GM18909 (cell line): ENCODE results near the gene FAM81A.

Experiments
- ATAC-seq: cut with Tn5 transposase; IDR thresholded peaks from one replicate; pipeline ENCODE4 v1.9.1; 2021; ENCODE audit warnings: mild to moderate bottlenecking; ENCODE audit not compliant: unreplicated experiment, poor library complexity

FAM81A gene

DNA sequence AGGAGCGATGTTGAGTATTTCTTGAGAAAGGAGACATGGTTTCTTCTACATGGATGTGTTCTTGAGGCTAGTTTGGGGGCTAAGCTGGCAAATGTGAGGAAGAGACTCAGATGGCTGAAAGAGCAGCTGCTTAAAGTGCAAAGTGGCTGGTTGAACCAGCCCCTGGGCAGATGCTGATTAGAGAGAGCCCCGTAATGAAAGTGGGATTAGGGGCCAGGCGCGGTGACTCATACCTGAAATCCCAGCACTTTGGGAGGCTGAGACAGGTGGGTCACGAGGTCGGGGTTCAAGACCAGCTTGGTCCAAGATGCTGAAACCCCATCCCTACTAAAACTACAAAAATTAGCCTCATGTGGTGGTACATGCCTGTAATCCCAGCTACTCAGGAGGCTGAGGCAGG lies 98.6 kb downstream of the FAM81A start:
- ATAC-seq: no peak

DNA sequence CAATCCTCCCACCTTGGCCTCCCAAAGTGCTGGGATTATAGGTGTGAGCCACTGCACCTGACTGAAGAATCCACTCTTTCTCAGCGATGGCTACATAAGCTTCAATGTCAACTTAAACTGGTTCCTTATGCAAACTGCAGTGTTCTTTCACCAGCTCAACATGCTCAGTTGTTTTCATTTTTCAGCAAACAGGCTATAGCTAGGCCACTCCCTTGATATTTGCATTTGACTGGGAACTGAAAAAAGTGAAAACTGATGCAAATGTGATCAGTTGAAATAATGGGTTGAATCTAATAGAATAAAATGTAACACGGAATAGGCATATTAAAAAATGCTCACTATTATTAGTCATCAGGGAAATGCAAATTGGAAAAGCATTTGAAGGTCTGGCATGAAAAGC lies 99.4 kb downstream of the FAM81A start:
- ATAC-seq: no peak

DNA sequence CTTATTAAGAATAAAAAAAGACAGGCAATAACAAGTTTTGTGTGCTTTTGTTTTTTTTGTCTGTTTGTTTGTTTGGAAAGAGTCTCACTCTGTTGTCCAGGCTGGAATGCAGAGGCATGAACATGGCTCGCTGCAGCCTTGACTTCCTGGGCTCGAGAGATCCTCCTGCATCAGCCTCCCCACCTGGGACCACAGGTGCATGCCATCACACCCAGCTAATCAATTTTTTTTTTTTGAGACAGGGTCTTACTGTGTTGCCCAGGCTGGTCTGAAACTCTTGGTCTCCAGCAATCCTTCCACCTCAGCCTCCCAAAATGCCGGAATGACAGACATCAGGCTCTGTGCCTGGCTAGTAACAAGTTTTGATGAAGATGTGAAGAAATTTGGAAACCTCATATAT lies 100.5 kb downstream of the FAM81A start:
- ATAC-seq: no peak

DNA sequence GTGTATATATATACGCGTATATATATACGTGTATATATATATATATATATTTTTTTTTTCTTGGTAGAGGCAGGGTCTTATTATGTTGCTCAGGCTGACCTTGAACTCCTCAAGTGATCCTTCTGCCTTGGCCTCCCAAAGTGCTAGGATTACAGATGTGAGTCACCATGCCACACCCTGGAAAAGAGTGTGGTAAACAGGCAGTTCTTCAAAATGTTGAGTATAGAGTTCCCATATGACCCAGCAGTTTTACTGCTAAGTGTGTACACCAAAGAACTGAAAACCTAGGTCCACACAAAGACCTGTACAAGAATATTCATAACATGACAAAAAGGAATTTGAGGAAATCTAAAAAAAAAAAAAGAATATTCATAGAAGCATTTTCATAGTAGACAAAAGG lies 101.8 kb downstream of the FAM81A start:
- ATAC-seq: no peak

DNA sequence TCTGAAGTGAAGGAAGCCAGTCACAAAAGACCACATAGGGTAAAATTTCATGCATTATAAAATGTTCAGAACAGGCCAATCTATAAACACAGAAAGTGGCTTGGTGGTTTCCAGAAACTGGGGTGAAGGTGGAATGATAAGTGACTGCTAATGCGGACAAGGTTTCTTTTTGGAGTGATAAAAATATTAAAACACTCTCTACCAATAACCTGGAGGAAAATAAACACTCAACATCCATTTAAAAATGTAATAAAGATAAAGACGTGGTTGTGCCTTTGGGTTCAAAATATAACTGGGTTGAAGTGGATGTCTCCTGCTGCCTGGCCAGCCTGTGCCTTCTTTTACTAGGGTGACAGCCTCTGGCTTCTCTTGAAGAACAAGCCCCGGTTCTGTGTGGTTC lies 102.7 kb downstream of the FAM81A start:
- ATAC-seq: no peak

DNA sequence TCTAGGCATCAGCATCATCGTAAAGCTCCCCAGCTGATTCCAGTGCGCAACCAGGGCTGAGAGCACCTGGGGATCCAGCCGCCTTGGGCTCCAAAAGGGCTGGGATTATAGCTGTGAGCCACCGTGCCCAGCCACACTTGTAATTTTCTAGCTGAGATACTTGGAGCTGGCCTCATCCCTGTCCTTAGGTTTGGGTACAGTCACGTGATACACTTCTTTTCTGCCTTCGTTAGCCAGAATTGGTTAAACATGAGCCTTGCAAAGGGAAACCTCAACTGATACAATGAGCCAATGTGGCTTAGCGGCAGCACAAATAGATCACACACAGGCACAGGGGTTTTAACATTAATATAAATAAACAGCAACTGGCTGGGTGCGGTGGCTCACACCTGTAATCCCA lies 103.8 kb downstream of the FAM81A start:
- ATAC-seq: no peak

DNA sequence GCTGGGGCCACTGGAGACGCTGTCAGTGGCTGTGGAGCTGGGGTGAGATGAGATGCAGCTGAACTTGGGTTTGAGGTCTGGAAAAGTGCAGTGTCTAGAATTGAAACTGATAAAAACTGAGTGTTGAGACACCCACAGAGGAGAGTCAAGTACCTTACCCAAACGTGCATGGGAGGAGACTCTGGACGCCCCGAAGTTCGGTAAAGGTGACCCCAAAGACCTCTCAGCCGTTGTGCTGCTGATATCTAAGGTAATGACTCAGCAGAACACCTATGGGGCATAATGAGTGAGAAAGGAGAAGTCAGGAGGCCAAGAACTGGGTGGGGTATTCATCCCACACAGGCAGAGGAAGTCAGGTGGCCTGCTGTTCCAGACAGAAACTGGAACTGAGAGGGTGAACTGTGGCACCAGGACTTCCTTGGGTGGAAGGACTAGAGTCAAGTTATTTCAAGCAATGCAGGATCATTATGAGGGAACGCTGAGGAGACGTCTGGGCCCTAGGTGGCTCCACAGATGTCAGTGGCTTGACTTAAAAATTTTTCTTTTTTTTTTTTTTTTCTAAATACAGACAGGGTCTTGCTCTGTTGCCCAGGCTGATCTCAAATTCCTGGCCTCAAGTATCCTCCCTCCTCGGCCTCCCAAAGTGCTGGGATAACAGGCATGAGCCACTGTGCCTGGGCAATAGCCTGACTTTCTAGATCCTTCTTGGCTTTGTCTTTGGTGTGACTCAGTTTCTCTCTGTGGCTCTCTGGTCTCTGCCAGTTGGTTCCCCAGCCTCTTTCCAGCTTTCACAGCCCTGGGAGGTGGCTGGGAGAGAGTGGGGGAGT lies 105.9 kb downstream of the FAM81A start:
- ATAC-seq: peak; percentile 72

DNA sequence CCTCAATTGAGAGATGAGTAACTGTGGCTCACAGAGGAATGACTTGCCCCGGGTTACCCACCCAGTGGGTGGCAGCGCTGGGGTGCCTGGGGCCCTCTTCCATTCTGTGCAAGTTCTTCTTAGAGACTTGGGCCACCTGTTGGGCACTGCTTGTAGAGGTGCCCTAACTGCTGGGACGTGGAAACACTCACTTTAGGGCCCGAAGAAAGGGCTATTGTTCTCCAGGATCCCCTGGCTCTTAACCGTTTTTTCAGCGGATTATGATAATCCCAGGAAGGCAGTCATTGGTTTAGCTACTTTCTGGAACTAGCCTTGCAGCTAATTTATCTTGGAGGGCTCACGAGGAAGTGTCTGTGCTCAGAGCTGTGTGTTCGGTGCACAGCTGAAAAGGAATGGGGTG lies 107.6 kb downstream of the FAM81A start:
- no peak for ATAC-seq

DNA sequence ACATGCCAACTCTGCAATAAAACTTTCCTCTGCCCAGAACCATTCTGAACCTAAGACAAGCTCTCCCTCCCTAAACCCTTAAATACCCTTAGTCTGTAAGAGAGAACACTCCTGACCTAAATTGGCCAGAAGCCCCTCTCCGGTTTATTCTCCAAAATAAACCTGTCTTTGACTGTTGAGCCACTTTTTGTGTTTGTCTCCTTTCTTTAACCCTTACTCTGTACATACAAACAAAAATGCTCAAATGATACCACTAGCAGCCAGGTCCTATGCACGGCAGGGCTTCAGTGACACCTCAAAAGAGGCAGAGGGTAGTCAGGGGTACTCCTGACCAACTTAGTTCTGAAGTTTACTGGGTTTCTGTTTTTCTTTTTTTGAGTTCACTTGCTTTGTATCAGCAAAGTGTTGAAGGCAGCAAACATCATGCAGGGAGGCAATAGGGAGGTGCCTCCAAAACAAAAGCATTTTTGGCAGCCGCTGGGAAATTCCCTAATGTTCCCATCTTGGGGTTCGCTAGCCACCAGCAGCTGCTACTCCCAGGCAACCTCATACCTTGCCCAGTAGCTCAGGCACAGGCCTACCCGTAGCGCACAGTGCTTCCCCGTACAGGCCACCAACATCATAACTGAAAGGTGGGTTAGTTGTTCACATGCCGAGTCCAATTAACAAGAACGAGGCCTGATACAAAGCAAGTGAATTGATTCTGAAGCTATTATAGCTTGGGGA lies 110.7 kb downstream of the FAM81A start:
- ATAC-seq: no peak

DNA sequence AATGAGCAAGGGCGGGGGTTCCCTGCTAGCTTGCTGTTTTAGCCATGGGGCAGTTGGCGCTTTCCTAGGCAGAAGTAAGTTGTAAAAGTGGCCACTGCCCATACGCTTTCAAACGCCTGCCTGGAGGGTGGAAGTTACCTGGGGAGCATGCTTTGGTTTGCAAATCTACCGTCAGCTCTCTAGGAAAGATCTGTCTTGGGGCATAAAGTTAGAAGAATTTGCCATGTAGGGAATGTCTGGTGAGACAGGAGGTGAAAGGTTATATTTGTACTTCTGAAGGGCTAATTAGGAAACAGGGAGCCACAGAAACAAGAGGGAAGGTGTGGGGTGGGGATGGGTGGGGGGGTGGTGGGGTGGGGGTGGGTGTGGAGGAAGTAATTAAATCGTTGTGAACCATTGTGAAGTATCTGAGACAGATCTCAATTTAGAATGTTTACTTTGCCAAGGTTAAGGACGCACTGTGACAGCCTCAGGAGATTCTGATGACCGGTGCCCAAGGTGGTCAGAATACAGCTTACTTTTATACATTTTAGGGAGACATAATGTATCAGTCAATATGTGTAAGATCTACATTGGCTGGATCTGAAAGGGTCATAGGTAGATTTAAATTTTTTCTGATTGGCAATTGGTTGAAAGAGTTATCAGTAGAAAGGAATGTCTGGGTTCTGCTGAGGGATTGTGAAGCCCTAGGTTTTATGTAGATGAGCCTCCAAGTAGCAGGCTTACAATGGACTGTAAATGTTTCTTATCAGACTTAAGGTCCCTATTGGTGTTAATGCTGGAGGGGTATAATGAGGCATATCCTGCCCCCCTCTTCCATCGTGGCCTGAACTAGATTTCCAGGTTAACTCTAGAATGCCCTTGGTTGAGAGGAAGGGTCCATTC lies 111.6 kb downstream of the FAM81A start:
- no peak for ATAC-seq

DNA sequence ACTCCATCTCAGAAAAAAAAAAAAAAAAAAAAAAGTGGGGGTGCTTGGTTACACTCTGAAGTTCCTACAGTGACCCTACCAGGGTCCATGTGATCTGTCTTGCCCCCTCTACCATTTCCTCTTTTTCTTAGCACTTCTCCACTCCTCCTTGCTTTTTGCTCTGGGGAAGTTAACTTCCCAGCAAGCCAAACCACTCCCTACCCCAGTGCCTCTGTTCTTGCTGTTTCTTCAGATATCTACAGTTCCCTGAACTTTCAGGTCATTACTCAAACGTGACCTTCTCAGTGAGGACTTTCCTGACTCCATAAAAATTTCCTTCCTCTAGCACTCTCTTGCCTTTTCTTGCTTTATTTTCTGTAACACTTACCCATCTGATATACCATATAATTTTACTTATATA lies 112.5 kb downstream of the FAM81A start:
- no peak for ATAC-seq

DNA sequence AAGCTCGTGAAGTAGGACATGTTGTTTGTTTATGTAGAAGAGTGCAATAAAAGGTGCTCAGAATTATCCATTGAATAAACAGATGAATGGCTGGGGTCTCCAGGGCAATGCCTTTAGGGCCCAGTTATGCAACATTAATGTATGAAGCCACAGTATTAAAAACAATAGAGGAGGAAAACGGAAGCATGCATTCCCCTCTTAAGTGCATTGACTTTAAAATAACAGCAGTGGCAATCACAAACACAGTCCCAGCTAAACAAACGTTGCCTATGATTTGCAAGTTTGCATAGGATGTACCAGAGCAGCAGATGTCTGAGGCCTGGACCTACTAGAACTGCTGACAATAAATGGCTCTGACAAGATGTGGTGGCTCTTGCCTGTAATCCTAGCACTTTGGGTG lies 113.0 kb downstream of the FAM81A start:
- no peak for ATAC-seq

DNA sequence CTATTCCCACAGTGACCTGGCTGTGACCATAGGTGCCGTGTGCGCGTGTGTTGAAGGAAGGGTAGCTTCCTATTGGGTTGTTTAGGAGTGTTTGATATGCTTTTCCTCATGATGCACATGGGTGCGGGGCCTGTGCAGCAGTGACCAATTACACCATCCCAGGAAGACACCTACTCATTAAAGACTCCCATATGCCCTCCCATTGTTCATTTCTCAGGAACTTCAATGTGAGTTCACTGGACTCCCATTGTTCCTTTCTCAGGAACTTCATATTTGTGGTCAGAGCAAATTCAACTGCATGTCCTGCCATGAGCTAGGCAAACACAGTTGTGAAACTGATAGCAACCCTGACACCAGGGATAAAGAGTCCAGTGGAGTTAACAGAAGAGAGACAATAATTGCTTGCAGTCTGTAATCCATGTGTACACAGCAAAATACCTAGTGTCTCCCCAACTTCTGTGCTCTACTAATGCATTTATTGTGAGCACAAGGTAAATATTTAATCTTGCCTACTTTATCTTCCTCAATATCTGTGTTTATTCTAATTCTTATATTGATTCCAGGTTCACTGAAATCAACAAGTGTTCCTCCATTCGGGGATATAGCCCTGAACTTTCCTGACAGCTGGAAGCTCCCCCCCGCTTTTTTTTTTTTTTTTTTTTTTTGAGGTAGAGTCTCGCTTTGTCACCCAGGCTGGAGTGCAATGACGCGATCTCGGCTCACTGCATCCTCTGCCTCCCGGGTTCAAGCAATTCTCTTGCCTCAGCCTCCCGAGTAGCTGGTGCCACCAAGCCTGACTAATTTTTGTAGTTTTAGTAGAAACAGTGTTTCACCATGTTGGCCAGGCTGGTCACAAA lies 116.1 kb downstream of the FAM81A start:
- no peak for ATAC-seq

DNA sequence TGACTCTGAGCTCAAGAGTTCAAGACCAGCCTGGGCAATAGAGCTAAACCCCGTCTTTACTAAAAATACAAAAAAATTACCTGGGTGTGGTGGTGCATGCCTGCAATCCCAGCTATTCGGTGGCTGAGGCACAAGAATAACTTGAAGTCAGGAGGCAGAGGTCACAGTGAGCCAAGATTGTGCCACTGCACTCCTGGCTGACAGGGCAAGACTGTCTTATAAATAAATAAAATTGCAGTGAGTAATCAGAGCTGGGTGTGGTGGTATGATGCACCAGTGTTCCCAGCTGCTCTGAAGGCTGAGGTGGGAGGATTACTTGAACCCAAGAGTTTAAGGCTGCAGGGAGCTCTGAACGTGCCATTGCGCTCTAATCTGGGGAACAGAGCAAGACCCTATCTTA lies 117.7 kb downstream of the FAM81A start:
- no peak for ATAC-seq

DNA sequence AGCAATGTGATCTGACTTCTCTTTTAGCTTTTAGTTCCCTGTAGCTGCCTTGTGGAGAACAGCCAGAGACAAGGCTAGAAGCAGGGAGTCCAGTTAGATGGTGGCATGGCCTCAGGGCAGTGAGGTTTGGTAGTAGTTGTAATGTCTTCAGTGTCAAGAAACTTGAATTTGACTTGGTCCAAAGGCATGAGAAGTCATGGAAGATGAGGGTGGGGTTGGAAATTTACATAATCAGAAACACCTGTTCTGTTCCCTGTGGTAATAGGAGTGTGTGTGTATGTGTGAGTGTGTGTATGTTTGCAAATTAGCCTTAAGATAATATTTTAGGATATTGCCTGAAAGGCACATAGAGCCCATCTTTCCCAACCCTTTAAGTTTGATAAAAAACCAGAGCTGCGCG lies 118.4 kb downstream of the FAM81A start:
- ATAC-seq: no peak

DNA sequence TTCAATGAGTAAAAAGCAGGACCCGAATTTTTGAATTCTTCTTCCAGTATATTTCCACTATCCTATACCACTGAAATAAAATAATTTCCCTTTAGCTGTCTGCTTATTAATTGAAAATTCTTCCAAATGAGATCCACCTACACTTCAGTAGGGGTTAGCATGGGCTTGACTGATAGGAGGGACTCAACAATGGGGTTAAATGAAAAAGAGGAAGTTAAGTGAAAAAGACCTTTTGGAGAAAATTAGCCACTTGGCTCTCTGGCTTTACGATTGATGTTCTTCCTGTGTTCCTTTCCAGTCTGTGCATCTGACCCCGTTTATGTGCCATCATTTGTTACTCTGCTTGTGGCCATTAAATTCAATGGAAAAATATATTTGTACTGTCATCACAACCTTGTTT lies 119.6 kb downstream of the FAM81A start:
- ATAC-seq: no peak

DNA sequence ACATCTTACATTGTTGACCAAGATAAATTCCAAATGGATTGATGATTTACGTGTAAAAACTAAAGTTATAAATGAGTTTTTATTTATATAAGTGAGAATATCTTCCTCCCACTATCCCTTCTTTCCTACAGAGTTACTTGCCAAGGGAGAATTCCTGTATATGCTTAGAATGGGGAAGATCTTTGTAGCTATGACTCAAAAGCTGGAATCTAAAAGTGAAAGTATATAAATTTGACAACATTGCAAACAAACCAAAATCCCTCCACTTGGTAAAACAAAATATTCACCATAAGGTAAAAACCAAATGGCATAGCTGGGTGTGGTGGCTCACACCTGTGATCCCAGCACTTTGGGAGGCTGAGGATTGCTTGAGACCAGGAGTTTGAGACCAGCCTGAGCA lies 120.9 kb downstream of the FAM81A start:
- no peak for ATAC-seq

DNA sequence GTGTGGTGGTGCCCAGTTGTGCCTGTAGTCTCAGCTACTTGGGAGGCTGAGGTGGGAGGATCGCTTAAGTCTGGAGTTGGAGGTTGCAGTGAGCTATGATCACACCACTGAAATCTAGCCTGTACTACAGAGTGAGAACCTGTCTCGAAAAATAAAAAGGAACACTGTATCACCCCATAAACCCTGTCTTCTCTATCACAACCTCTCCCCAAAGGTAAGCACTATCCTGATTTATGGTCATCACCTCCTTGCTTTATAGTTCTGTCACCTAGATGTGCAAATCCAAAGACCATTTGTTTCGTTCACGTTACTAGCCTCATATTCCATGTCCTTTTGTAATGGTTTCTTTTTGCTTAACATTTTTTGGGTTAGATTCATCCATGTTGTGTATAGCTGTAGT lies 123.6 kb downstream of the FAM81A start:
- ATAC-seq: no peak

DNA sequence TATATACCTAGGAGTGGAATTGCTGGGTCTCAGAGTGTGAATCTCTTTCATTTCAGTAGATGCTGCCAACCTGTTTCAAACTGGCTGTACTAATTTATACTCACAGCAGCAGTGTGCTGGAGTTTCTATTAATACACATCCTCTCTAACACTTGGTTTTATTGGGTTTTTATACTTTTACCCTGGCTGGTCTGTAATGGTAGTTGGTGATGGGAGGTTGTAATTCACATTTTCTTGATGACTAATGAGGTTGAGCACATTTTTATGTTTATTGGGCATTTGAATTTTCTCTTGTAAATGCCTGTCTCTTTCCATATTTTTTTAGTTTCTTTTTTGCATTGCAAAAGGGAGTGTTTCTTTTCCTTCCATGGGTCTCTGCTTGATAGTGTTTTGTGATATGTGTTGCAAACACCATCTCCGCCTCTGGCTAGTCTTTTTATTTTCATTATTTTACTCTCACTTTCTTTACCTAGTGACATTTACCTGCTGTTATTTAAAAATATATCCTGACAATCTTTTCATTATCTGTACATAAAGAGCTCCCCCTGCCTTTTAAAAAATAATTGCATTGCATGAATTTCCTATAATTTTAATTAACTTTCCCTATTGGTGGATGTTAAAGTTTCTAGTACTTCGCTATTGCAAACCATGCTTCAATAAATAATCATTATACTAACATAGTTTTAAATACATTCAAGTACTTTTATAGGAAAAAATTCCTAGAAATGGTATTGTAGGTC lies 124.6 kb downstream of the FAM81A start:
- no peak for ATAC-seq
